RCC 7860 (cell line): ENCODE measurements around the gene VHLL.
A peak's percentile ranks its signal among the peaks of the same experiment; 100 is the strongest.

Experiments used
- DNase-seq: peaks from one replicate; pipeline ENCODE4 v3.0.0-alpha.2; 2015; ENCODE audit warnings: low spot score
- FAIRE-seq: peaks from 2 replicates; lab custom pipeline; 2012; peaks lifted over from hg19 to GRCh38; lab: Jason Lieb, UNC

The VHLL gene

DNA sequence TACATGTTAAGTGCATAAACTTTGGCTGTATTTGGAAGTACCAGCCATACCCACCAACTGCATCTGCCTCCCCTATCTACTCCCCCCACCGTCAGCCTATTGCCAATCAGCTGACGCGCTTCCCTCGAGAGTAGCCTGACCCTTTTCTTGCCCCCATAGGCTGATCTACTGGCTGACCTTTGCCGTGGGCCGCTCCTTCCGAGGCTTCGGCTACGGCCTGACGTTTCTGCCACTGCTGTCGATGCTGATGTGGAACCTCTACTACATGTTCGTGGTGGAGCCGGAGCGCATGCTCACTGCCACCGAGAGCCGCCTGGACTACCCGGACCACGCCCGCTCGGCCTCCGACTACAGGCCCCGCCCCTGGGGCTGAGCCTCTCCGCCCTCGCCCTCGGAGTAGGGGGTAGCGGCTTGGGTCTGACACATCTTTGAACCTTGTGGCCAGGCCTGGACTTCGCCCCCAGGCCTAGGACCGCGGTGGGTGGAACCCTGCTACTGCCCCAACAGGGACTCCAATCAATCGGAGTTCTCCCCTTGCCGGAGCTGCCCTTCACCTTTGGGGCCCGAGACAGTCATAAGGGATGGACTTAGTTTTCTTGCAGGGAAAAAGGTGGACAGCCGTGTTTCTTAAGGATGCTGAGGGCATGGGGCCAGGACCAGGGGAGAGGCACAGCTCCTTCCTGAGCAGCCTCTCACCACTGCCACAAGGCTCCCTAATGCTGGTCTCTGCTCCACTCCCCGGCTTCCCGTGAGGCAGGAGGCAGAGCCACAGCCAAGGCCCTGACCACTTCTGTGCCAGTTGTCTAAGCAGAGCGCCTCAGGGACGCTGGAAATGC, 7.7 kb downstream of the VHLL start:
- FAIRE-seq (no peak), DNase-seq (no peak)

DNA sequence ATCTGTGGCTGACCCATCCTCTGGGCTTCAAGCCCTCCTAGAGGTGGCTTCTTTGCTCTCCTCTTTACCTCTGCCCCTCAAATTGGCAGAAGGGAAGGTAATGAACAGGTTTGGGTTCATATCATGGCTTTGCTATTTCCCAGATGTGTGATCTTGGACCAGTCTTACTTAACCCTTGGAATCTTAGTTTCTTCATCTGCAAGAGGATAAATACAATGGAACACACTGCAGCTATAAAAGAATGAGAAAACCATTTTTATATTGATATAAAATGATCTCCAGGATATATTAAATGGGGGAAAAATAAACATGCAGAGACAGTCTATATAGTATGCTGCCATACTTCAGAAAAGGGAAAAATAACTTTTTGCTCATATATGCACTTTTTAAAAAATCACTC, 9.2 kb downstream of the VHLL start:
- FAIRE-seq, result no peak
- DNase-seq, result no peak

DNA sequence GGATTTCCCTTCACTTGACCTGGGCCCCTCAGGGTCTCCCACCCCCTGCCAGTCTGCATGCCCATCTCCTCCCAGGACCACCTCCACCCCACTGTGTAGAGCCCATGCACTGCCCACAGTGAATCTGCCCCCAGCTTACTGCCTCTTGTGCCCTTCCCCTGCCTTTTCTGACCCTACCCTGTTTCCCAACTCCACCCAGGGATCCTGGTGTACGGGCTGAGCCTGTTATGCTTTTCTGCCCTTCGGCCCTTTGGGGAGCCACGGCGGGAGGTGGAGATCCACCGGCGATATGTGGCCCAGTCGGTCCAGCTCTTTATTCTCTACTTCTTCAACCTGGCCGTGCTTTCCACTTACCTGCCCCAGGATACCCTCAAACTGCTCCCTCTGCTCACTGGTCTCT, 13.0 kb downstream of the VHLL start:
- FAIRE-seq (no peak), DNase-seq (no peak)

DNA sequence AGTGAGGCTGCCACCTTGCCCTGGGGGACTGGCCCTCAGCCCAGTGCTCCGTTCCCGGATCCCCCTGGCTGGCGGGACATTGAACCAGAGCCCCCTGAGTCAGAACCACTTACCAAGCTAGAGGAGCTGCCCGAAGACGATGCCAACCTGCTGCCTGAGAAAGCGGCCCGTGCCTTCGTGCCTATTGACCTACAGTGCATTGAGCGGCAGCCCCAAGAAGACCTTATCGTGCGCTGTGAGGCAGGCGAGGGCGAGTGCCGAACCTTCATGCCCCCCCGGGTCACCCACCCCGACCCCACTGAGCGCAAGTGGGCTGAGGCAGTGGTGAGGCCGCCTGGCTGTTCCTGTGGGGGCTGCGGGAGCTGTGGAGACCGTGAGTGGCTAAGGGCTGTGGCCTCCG, 13.7 kb downstream of the VHLL start:
- FAIRE-seq (no peak), DNase-seq (no peak)

DNA sequence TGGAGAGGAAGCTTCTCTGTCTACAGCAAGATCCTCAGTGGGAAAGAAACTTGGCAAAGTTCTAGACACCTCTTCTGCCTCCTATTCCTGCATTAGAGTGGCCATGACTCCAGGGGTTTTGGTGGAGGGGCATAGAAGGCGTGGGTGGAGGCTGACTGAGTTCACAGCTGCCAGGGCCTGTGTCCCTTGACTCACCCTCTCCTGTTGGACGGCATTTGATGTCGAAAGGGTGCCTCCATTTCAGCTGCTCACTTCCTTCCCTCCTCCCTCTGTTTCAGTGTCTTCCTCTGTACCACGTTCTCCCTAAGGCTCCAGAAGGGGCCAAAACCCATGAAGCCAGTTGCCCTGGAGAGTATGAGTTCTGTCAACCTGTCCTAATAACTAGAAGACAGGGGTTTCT, 14.3 kb downstream of the VHLL start:
- DNase-seq (no peak), FAIRE-seq (no peak)

DNA sequence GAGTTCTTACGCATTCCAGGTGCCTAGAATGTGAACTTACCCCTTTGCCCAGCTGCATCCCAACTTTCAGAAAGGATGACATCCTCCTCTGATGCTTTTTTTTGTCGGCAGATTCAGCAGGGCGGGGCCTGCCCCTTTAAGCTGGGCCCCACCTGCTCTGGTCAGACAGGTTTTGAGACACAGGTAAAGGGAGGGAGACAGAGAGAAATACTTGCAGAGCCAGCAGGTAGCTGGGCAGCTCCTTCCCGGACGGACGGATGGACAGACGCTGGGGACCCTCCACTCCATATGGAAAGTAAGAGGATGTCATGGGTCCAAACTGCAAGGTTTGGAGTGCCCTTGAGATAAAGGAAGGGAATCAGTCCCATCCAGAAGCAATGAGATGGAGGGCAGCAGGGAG, 15.0 kb downstream of the VHLL start, which contains the start of gene TMEM79:
TMEM79 (plus strand) TSS at position 214 of the 400 bp plus-strand sequence. CDS start 902 bp downstream, outside the sequence.
- DNase-seq (no peak), FAIRE-seq (no peak)

DNA sequence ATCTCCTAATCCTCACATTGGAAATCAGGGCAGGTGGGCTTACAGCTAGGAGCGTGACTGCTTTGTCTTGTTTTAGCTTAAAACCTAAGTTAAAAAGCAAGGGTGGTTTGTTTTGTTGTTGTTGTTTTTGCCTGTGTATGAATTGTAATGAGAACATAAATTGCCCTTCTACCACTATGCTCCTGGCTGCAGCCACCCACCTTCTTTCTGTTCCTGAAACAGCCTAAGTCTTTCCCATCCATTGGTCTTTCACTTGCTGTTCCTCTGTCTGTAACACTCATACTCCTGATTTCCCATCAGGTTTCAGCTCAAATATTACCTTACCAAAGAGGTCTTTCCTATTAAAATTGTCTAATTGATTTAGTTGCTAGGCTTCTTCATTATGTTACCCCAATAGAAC, 15.6 kb downstream of the VHLL start:
- no peak for FAIRE-seq
- DNase-seq, result no peak

DNA sequence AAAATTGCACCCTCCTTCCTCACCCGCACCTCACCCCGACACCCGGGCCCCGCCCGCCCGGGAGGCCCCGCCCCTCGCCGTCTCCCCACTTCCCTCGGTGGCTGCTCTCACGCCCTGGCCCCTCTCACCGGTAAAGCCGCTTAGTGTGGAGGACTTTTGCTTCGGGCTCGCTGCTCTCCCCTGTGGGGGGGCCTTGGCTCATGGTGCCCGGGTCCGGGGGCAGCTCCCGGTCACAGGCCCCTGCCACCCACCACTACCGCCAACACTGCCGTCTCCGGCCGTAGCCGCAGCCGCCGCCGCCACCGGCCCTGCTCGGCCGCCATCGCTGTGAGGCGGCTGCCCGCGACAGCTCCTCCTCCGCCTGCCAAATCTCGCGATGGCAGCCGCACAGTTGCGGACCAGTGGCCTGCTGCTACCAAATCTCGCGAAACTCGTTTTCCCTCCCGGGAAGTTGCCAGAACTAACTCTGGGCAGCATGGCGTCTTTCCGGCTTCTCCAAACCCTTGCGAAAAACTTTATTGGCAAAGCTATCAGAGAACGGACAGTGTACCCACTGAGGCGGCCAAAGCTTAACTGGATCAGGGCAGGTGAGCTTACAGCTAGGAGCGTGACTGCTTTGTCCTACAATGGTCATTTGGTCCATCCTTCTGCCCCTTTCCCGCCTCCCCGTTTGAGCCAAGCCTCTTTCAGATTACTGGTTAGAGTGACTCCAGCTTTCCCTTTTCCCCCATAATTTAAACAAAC, 16.5 kb downstream of the VHLL start, which contains the start of gene SMG5:
SMG5 (minus strand) TSS at position 347 of the 744 bp plus-strand sequence; CDS start at position 202, 145 bp downstream.
- peak; percentile 93 for DNase-seq
- FAIRE-seq, result peak; percentile 71

DNA sequence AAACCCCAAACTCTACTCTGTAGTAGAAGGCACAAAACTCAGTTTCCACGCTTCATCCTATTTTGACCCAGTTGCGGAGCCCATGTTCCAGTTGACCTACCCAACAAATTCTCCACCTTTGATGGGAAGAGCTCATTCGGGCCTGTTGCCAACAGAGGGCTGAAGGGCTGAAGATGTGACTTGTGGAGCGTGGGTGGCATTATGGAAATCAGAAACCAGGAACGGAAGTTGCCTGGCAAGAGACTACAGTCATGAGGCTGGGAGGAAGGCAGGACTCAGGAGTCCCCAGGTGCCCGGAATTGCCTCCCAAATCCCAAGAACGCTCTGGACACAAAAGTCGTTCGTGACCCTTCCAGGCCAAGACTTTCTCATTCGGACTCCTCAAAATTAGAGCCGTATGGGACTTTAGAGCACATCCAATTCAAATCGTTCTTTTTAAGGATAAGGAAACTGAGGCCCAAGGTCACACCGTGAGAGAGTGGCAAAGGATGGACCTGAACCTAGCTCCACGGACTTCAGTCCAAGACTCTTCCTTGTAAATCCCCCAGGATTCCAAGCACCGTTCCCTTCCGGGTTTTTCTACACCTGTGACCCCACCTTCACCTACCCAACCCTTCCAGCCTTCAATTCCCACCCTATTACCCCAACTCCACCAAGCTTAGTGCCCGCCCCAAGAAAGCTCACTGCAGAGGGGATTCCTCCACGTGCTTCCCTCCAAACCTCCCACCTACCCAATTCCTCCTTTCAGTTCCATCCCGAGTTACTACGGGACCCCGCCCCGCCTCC, 17.2 kb downstream of the VHLL start:
- FAIRE-seq, result no peak
- peak; percentile 38 for DNase-seq

DNA sequence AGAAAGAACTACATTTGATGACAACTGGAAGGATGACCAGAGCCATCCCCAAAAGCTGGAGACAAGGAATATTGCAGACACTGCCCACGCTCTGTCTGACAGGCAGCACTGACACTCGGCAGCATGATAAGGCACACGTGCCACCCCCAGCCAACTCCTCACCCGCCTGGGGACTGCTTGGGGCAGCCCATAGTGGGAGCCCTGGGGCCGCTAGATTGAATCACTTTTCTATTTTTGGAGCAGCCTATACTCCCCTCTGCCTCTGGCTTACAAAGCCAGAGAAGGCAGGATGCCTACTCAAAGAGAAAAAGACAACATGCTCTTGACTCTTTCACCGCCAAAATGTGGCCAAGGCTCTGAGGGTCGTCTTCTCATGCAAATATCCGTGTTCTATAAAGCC, 17.8 kb downstream of the VHLL start:
- FAIRE-seq, result no peak
- DNase-seq, result peak; percentile 20

DNA sequence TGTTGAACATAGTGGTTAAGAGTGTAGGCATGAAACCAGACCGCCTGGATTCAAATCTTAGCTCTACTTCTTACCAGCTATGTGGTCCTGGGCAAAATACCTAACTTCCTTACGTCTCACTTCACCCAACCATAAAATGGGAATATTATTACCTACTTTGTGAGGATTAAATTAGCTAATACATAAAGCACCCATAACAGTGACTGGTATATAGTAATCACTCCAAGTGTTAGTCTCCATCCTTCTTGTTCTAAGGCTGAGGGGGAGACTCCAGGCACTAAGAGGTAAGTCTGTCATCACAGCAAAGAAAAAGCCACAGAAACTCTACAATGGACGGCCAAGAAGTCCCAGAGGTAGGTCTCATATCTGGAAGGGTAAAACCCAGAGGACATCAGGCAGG, 19.3 kb downstream of the VHLL start:
- no peak for FAIRE-seq
- DNase-seq, result no peak

DNA sequence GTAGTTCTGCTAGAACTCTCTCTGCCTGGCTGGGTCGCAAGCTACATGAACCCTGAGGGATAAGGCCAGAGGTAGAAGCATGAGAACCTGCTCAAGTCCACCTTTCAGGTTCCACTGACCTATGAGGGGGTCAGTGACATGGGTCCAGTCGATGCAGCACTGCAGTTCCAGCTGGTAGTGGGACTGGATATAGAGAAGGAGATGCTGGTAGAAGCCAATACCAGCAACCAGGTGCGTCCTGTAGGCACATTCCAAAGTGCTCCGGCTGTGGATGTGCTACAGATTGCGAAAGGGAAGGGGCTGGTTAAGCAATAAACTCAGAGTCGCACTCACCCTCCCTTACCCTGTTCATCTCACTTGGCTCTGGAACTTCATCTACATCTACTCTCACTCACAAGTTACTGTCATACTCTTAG, 22.1 kb downstream of the VHLL start:
- no peak for FAIRE-seq
- DNase-seq, result no peak

DNA sequence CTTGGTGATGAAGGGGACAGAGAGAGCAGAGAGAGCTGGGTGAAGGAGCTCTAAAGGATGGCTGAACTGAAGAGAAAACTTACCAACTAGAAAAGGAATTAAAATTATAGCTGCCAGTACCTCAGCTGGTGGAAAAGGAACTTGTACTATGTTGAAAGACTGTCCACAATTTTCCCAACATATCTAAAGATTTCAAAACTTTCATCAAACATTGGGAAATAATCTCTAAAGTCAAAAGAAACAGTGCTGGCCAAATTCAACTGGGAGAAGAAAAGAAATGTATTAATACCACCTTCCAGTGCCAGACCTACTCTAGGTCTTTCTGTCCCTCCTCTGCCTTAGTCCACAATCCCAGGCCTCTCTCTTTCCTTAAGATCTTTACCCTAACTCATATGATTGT, 22.6 kb downstream of the VHLL start:
- DNase-seq (no peak), FAIRE-seq (no peak)

DNA sequence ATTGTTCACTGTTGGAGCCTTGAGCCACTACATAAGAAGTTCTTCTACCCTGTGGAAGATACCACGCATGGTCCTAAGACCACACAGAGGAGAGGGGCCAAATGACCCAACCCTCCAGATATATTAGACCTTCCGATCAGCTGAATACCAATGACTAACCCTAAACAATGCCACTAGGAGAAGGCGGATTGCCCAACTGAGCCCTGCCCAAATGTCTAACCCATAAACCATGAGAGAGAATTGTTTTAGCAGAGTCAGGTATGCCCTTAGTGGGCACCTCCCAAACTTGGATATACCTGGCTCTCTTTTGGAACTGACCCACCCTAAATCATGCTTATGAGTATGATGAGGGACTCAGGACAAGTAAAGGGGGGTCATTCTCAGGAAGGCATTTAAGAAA, 28.8 kb downstream of the VHLL start:
- FAIRE-seq (no peak), DNase-seq (no peak)

DNA sequence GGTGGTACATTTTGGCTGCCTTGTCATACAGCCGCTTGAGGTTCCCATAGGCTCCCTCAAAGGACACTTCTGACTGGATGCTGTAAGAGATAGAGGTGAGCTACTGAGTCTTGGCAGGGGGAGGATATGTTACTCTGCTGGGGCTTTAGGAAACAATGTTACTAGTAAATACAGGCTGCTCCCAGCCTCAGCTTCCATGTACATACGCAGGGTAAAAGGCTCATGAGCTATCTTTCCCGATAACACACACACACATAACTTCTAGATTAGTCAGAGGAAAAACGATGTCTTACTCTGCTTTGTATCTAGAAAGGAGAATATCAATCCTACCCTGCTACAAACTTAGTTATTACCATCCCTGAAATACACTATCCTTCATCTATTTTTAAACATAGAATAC, 30.8 kb downstream of the VHLL start:
- no peak for FAIRE-seq

DNA sequence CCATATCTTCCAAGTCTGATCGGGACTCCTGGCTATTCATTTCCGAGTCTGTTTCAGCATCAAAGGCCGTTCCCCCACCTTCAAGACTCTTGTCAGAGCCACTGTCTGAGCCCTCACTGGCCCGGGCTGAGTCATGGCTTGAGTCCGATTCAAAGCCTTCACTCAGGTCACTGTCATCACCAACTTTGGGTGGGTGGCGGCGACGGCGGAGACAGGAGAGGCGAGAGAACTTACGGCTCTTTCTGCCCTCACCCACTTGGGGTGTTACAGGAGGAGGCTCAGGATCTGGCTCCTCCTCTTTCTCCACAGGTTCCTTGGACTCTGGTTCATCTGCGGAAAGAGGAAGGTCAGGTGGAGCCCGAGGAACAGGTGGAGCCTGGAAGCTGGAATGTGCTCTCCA, 33.1 kb downstream of the VHLL start:
- FAIRE-seq (no peak), DNase-seq (no peak)

More for the DNA sequence above, 30.8 kb downstream of the VHLL start:
- no peak for DNase-seq

DNA sequence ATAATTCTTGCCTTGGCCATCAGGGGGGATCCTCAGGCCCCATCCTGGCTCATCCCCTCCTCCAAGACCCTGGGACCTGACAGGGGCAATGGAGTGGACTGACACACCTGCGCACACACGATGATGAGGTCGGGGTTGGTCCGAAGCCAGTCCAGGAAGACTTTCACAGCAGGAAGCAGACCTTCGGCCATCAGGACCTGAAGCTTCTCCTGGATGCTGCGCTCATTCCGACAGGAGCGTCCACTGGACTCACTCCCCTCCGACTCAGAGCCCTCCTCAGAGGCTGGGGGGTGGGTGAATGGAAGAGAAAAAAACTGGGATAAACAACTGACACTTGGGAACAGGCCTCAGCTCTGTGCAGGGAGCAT, 35.8 kb downstream of the VHLL start:
- FAIRE-seq (no peak), DNase-seq (no peak)

DNA sequence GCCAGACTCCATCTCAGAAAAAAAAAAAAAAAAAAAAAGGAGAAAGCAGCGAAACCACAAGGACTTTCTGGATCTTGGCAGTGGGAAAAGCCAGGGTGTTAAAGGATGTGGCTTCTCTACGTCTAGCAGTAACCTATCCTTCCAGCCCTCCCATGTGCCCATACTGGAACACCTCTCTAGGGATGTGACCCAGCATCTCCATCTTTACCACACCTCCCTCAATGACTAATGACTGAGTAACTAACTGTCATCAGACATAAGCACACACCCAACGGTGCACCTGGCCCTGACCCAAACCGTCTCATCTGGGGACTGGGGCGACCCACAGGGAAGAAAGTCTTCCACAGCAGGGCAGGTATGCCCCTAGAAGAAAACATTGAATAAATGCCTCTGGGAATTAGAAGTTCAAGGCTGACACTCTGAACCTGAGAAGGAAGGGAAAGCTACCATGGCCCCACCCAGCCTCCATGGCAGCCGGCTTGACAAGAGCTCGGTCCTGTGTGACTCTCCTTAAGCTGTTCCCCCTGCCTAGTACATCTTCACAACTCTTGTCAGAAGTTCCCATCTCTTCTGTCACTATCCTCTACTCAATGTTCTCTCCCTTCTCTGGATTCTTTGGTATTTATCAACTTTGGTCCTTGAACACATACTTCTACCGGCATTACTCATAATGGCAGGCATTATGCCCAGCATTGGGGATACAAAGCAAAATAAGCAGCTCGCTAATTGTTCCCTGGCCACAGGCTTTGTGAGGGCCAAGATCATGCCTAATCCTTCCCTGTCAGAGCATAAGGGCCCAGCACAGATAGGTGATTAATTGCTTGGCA, 36.4 kb downstream of the VHLL start:
- peak; percentile 74 for DNase-seq

DNA sequence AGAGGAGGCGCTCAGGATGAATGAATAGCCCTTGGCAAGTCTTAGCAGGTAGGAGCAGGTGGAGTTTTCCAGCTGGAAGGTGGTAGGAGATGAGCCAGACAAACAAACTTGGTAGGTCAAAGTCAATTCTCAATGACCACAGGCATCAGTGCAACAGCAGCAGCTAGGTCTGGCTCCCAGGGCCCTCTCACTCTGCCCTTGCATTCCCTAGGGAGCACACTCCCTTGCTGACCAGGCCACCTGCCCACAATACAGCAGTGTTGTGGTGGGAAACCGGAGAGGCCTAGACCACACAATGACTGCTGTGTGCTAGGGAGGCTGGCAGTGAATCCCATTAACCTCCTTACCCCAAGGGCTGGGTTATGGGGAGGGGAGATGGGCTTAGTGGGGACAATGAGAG, 38.2 kb downstream of the VHLL start:
- DNase-seq (no peak), FAIRE-seq (no peak)

More for the DNA sequence above, 36.4 kb downstream of the VHLL start:
- peak; percentile 81 for FAIRE-seq

DNA sequence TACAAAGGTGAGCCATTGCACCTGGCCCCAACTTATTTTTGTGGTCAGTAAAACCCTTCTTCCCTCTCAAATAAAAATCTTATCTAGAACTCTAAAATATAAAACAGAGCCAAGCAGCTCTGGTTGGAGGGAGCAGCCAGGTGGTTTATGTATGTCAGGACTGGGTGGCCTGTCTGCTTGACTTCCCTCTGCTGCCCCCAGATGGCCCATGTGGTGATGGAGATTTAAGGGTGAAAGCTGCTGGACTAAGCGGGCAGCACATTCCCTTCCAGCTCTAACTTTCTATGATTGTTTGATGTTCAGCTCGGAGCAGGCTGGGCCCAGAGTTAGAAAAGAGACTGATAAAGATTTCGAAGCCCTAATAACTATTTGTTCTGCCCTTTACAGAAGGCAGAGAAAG, 39.3 kb downstream of the VHLL start:
- no peak for DNase-seq
- no peak for FAIRE-seq
